Natural killer cell (primary cell): Measurements from ENCODE around the gene RAB3IL1. TPM values are rescaled to one million over a fixed set of nuclear protein-coding genes. Genes with fewer than 3 reads are reported as not detected.

ENCODE experiments used
- ATAC-seq, 3 donors: fragments of 150-1000 bp in 2 of 3; fragments of 200-7000 bp in 1 of 3; cut with Tn5 transposase; 1 replicate in 1 of 3; 2 replicates in 2 of 3; pipeline ENCODE4 v1.10.0; 2021; ENCODE audit warnings: mild to moderate bottlenecking in 2 of 3, moderate library complexity in 2 of 3
- DNase-seq, 2 donors: peaks; one replicate each; pipeline versions ENCODE4 v3.0.0 to v3.0.0-alpha.2; 2013 to 2021; ENCODE audit warnings: mixed read lengths in 1 of 2
- H3K27ac ChIP-seq: one replicate; pipeline ENCODE4 v1.5.1; 2013; ENCODE audit warnings: mild to moderate bottlenecking, low read length
- H3K27me3 ChIP-seq: one replicate; pipeline ENCODE4 v1.6.1; 2013; ENCODE audit warnings: low read length; ENCODE audit not compliant: control insufficient read depth, insufficient read depth
- H3K36me3 ChIP-seq: one replicate; pipeline ENCODE4 v1.6.1; 2013; ENCODE audit warnings: low read length; ENCODE audit not compliant: control insufficient read depth, insufficient read depth
- H3K4me1 ChIP-seq: one replicate; pipeline ENCODE4 v1.6.1; 2013; ENCODE audit warnings: low read length; ENCODE audit not compliant: control insufficient read depth, insufficient read depth
- H3K4me3 ChIP-seq: one replicate; pipeline ENCODE4 v1.5.1; 2013; ENCODE audit warnings: low read length
- H3K9me3 ChIP-seq: one replicate; pipeline ENCODE4 v1.6.1; 2013; ENCODE audit warnings: low read length; ENCODE audit not compliant: control insufficient read depth, insufficient read depth
- H3K27ac Mint-ChIP-seq, 2 donors: one replicate each; pipeline ENCODE4 v1.8.0; 2022; ENCODE audit warnings: mild to moderate bottlenecking in 2 of 2, mixed read lengths in 2 of 2, moderate library complexity in 1 of 2
- H3K27me3 Mint-ChIP-seq, 2 donors: one replicate each; pipeline ENCODE4 v1.8.0; 2022; ENCODE audit warnings: low read depth in 2 of 2, mixed read lengths in 2 of 2
- H3K36me3 Mint-ChIP-seq: one replicate; pipeline ENCODE4 v1.8.0; 2022; ENCODE audit warnings: mixed read lengths
- H3K4me1 Mint-ChIP-seq, 2 donors: one replicate each; pipeline ENCODE4 v1.8.0; 2022; ENCODE audit warnings: mixed read lengths in 2 of 2
- H3K4me3 Mint-ChIP-seq: one replicate; pipeline ENCODE4 v1.8.0; 2022; ENCODE audit warnings: mild to moderate bottlenecking, moderate library complexity, mixed read lengths
- H3K9me3 Mint-ChIP-seq, 2 donors: one replicate each; pipeline ENCODE4 v1.8.0; 2022; ENCODE audit warnings: mixed read lengths in 2 of 2
- WGBS: methylation state at CpG from one replicate; pipeline ENCODE4 v1.1.7; 2013; ENCODE audit warnings: missing lambda C conversion rate; ENCODE audit not compliant: insufficient coverage; 5-methylcytosine and 5-hydroxymethylcytosine counted together
- intact Hi-C: fragments of 100-400 bp; cut with micrococcal nuclease; formaldehyde crosslinking; loops from one replicate; pipeline ENCODE4 v1.14.2; 2022
- total RNA-seq, 4 donors: library from RNA; stranded (reverse); fragments of 120-200 nt in 1 of 4; gene quantifications; one replicate each; pipeline versions ENCODE4 v1.2.3 to v1.2.4, GENCODE V29; 2013 to 2022
- TF ChIP-seq, protein P1 (sequence below): fragments of 200-600 bp; IDR thresholded peaks from one replicate; pipeline ENCODE4 v1.8.0; 2022; ENCODE audit warnings: antibody characterized with exemption

The RAB3IL1 gene
- total RNA-seq, 3 donors from 2014 or later (not counting 1 experiment from before 2014, with no cell fraction given), result not detected

DNA sequence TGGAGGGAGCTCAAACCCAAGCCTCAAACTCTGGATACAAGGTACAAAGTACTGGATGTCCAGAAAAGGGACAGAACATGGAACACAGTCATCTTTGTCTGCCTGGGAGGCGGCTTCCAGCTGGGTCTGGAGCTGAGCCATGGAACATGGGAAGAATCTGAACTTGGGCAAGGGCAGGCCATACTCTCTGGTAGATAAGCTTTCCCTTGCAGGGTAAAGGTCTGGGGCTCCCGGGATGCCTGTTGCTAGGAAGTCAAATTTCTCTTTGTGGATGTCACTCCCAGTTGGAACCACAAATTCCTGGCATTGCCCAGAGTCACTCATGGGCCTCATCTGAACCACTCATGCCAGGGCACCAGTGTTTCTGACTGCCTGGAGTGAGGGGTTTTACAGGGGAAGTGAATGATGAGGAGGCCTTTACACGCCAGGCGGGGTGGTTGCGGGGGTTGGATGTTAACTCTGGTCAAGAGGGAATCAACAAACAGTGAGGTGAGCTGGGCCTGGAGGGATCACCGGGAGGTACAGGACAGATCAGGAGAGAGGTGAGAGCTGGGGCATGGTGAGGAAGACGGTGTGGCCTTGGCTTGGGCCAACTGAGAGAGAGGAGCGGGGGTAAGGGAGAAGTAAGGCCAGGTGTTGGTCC, 44.3 kb upstream of the RAB3IL1 start:
- Mint-ChIP-seq H3K9me3 (no peaks in the 10 kb centered on the region), H3K36me3 (peaks cover 10% of the 10 kb centered on the region), H3K4me1 (peaks cover 32 to 34% of the 10 kb centered on the region in 2 donors), H3K27me3 (no peaks in the 10 kb centered on the region), H3K27ac (peak overlapping the region in 1 of 2 donors; percentile 93), H3K4me3 (peak overlapping the region; percentile 31)
- no peaks in the 10 kb centered on the region for H3K27me3 ChIP-seq
- H3K9me3 ChIP-seq, result no peaks in the 10 kb centered on the region
- DNase-seq, result no peak
- H3K36me3 ChIP-seq, result peaks cover 16% of the 10 kb centered on the region
- TF ChIP-seq, protein P1, sequence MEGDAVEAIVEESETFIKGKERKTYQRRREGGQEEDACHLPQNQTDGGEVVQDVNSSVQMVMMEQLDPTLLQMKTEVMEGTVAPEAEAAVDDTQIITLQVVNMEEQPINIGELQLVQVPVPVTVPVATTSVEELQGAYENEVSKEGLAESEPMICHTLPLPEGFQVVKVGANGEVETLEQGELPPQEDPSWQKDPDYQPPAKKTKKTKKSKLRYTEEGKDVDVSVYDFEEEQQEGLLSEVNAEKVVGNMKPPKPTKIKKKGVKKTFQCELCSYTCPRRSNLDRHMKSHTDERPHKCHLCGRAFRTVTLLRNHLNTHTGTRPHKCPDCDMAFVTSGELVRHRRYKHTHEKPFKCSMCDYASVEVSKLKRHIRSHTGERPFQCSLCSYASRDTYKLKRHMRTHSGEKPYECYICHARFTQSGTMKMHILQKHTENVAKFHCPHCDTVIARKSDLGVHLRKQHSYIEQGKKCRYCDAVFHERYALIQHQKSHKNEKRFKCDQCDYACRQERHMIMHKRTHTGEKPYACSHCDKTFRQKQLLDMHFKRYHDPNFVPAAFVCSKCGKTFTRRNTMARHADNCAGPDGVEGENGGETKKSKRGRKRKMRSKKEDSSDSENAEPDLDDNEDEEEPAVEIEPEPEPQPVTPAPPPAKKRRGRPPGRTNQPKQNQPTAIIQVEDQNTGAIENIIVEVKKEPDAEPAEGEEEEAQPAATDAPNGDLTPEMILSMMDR, result no peak
- H3K4me1 ChIP-seq, result peaks cover 36% of the 10 kb centered on the region
- H3K27ac ChIP-seq, result no peak overlapping the region
- no peak overlapping the region for H3K4me3 ChIP-seq
- intact Hi-C loops, result no loop called here
- 97% methylated on average over 8 of the region's 8 CpGs for WGBS
- ATAC-seq, result peak in 1 of 3 donors; percentile 3

DNA sequence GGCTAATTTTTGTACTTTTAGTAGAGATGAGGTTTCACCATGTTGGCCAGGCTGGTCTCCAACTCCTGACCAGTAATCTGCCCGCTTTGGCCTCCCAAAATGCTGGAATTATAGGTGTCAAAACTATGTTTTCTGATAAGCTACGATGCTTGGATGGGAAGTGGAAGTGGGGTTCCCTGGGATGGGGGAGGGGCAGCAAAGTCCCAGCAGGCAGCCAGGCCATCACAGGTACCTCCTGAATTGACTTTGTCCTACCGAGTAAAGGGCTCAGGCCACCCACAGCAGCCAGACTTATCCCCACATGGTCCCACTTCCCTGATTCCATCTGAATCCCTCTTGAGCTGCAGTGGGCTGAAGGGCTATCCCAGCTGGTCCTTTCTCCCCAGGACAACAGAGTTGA, 43.2 kb upstream of the RAB3IL1 start:
- DNase-seq (no peak), ATAC-seq (no peak)
- H3K27me3 ChIP-seq, result peaks cover 7% of the 10 kb centered on the region
- intact Hi-C loops, result no loop called here
- WGBS, result 93% methylated on average over 3 of the region's 3 CpGs
- H3K4me3 ChIP-seq, result no peak overlapping the region
- Mint-ChIP-seq H3K4me3 (no peak overlapping the region), H3K9me3 (no peaks in the 10 kb centered on the region), H3K27ac (peak overlapping the region in 1 of 2 donors; percentile 93), H3K27me3 (no peaks in the 10 kb centered on the region), H3K4me1 (peaks cover 26 to 35% of the 10 kb centered on the region in 2 donors), H3K36me3 (peaks cover 10% of the 10 kb centered on the region)
- no peak overlapping the region for H3K27ac ChIP-seq
- H3K36me3 ChIP-seq, result peaks cover 15% of the 10 kb centered on the region
- peaks cover 30% of the 10 kb centered on the region for H3K4me1 ChIP-seq
- no peaks in the 10 kb centered on the region for H3K9me3 ChIP-seq
- TF ChIP-seq, protein P1, result no peak

DNA sequence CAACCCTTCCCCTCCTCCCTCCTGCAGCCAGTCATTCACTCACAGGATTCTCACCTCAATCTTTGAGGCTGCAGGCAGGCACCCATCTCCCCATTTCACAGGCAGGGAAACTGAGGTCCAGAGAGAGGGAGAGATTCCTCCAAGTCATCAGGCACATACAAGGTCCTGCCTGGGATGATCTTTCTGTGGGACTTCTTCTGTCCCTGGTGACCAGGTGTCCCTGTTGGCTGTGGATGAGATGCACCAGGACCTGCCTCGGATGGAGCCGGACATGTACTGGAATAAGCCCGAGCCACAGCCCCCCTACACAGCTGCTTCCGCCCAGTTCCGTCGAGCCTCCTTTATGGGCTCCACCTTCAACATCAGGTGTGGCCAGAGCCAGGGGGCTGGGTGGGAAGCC, 42.3 kb upstream of the RAB3IL1 start:
- intact Hi-C loops, result no loop called here
- DNase-seq, result no peak
- Mint-ChIP-seq H3K4me1 (peaks cover 17 to 30% of the 10 kb centered on the region in 2 donors), H3K27ac (peak overlapping the region in 1 of 2 donors; percentile 93), H3K27me3 (peaks cover 0 to 3% of the 10 kb centered on the region in 2 donors), H3K4me3 (no peak overlapping the region), H3K9me3 (no peaks in the 10 kb centered on the region), H3K36me3 (peaks cover 4% of the 10 kb centered on the region)
- Histone ChIP-seq H3K4me3 (no peak overlapping the region), H3K4me1 (peaks cover 36% of the 10 kb centered on the region), H3K27ac (no peak overlapping the region), H3K27me3 (peaks cover 13% of the 10 kb centered on the region), H3K9me3 (no peaks in the 10 kb centered on the region), H3K36me3 (peaks cover 7% of the 10 kb centered on the region)
- TF ChIP-seq, protein P1, result no peak
- ATAC-seq, result peak in 1 of 3 donors; percentile 2
- 94% methylated on average over 6 of the region's 6 CpGs for WGBS

DNA sequence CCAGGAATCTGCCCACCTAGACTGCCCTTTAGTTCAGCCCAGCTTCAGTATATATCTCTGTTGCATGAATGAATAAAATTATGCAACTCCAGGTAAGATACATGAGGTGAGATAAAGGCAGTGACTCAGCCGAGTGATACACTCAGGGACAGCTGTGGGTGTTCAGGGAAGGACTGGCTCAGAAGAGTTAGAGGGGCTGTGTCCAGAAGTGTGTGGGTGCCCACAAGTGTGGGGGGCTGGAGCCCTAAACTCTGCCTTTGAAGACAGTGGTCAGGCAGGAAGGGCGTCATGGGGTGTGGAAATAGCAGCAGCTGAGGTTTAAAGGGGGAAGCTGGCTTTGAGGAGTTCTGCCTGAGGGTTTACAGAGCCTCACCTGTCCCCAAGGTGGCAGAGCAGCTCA, 41.7 kb upstream of the RAB3IL1 start:
- H3K27me3 ChIP-seq, result peaks cover 16% of the 10 kb centered on the region
- peak in 2 of 3 donors; percentile 2 to 31 for ATAC-seq
- H3K4me3 ChIP-seq, result no peak overlapping the region
- TF ChIP-seq, protein P1, result no peak
- H3K4me1 ChIP-seq, result peaks cover 37% of the 10 kb centered on the region
- H3K27ac ChIP-seq, result no peak overlapping the region
- Mint-ChIP-seq H3K36me3 (no peaks in the 10 kb centered on the region), H3K27ac (peak overlapping the region in 1 of 2 donors; percentile 57), H3K4me3 (no peak overlapping the region), H3K9me3 (no peaks in the 10 kb centered on the region), H3K27me3 (peaks cover 0 to 7% of the 10 kb centered on the region in 2 donors), H3K4me1 (peaks cover 16 to 26% of the 10 kb centered on the region in 2 donors)
- no peaks in the 10 kb centered on the region for H3K9me3 ChIP-seq
- no peak for DNase-seq
- WGBS, result 39% methylated on average over 2 of the region's 2 CpGs
- peaks cover 2% of the 10 kb centered on the region for H3K36me3 ChIP-seq
- intact Hi-C loops, result no loop called here
